Activated CD8-positive, alpha-beta T cell treated with anti-CD3 and anti-CD28 coated beads for 36 hours (primary cell): ENCODE measurements around the gene DLL4. TPM values are rescaled to one million over a fixed set of nuclear protein-coding genes. Genes with fewer than 3 reads are reported as not detected.

Experiments
- ATAC-seq: fragments of 200-7000 bp; cut with Tn5 transposase; one replicate; pipeline ENCODE4 v1.10.0; 2021; ENCODE audit warnings: mild to moderate bottlenecking, moderate library complexity
- CTCF ChIA-PET: fragments of 350-600 bp; sonication (Branson Sonifier 250); formaldehyde crosslinking; loops from one replicate; lab custom pipeline; 2021; ENCODE audit warnings: antibody characterized with exemption; lab: Charles Lee
- POLR2A ChIA-PET: fragments of 350-600 bp; sonication (Branson Sonifier 250); formaldehyde crosslinking; loops from one replicate; lab custom pipeline; 2021; ENCODE audit warnings: antibody characterized with exemption; lab: Charles Lee
- DNase-seq: peaks from one replicate; pipeline ENCODE4 v3.0.0-alpha.2; 2020
- H3K27ac Mint-ChIP-seq: one replicate; pipeline ENCODE4 v1.8.0; 2021; ENCODE audit warnings: mild to moderate bottlenecking, mixed read lengths
- H3K27me3 Mint-ChIP-seq: one replicate; pipeline ENCODE4 v1.8.0; 2021; ENCODE audit warnings: mixed read lengths
- H3K36me3 Mint-ChIP-seq: one replicate; pipeline ENCODE4 v1.8.0; 2021; ENCODE audit warnings: low read depth, mixed read lengths
- H3K4me1 Mint-ChIP-seq: one replicate; pipeline ENCODE4 v1.8.0; 2021; ENCODE audit warnings: low read depth, mixed read lengths
- H3K4me3 Mint-ChIP-seq: one replicate; pipeline ENCODE4 v1.8.0; 2021; ENCODE audit warnings: mild to moderate bottlenecking, moderate library complexity, mixed read lengths
- H3K9me3 Mint-ChIP-seq: one replicate; pipeline ENCODE4 v1.8.0; 2021; ENCODE audit warnings: mixed read lengths
- CTCF ChIP-seq: fragments of 200-600 bp; IDR thresholded peaks from one replicate; pipeline ENCODE4 v1.8.0; 2022; ENCODE audit warnings: antibody characterized with exemption, mild to moderate bottlenecking
- intact Hi-C: fragments of 100-400 bp; cut with micrococcal nuclease; formaldehyde crosslinking; loops from one replicate; pipeline ENCODE4 v1.10.0; 2022
- total RNA-seq, 2 experiments: library from RNA; stranded (reverse); gene quantifications; one replicate each; pipeline ENCODE4 v1.2.3, GENCODE V29; 2021

DLL4 gene
- total RNA-seq, 2 experiments from 2014 or later = not detected

GRCh38 chr15:40906091-40906990, 22.8 kb upstream of the DLL4 start:
- CTCF ChIA-PET = interaction anchor here (0.6 to 9.4 kb wide), 34 partner anchors 10 to 340 kb away, joined by 3 to 133 read pairs (median 4); partner anchors contain the start of genes CHAC1, DLL4, DNAJC17 and RHOV
- H3K27ac Mint-ChIP-seq = peak overlapping the region; percentile 85
- no peaks in the 10 kb centered on the region for H3K9me3 Mint-ChIP-seq
- intact Hi-C loops = loop anchor here (10.0 kb wide), 2 partner anchors 48 to 118 kb away; partner anchors contain the start of gene CHAC1
- no peaks in the 10 kb centered on the region for H3K27me3 Mint-ChIP-seq
- POLR2A ChIA-PET = interaction anchor here (0.8 to 2.9 kb wide), 8 partner anchors 12 to 279 kb away, joined by 3 to 11 read pairs (median 3); partner anchors contain the start of gene VPS18
- H3K36me3 Mint-ChIP-seq = peaks cover 9% of the 10 kb centered on the region
- DNase-seq (peak; percentile 89), ATAC-seq (peak; percentile 79)
- peaks cover 23% of the 10 kb centered on the region for H3K4me1 Mint-ChIP-seq
- peak overlapping the region; percentile 74 for H3K4me3 Mint-ChIP-seq
- peak; percentile 91 for TF ChIP-seq CTCF

- ATAC-seq (peak; percentile 48), DNase-seq (peak; percentile 77)
- no peaks in the 10 kb centered on the region for H3K9me3 Mint-ChIP-seq
- peaks cover 9% of the 10 kb centered on the region for H3K36me3 Mint-ChIP-seq
- POLR2A ChIA-PET = interaction anchor here (0.9 to 2.9 kb wide), 12 partner anchors 8 to 426 kb away, joined by 3 to 11 read pairs (median 3); partner anchors contain the start of gene VPS18
- no peak for TF ChIP-seq CTCF
- intact Hi-C loops = loop anchor here (10.0 kb wide), 2 partner anchors 48 to 118 kb away; partner anchors contain the start of gene CHAC1
- peak overlapping the region; percentile 85 for H3K27ac Mint-ChIP-seq
- CTCF ChIA-PET = interaction anchor here (0.6 to 9.4 kb wide), 20 partner anchors 9 to 291 kb away, joined by 3 to 133 read pairs (median 4); partner anchors contain the start of genes CHAC1, DLL4, DNAJC17 and RHOV
- peaks cover 23% of the 10 kb centered on the region for H3K4me1 Mint-ChIP-seq
- no peaks in the 10 kb centered on the region for H3K27me3 Mint-ChIP-seq
- H3K4me3 Mint-ChIP-seq = peak overlapping the region; percentile 74
These were observed 21.9 kb upstream of the DLL4 start for GRCh38 chr15:40906991-40907802.

- Mint-ChIP-seq H3K27me3 (no peaks in the 10 kb centered on the region), H3K9me3 (no peaks in the 10 kb centered on the region), H3K27ac (peak overlapping the region; percentile 57), H3K4me3 (peak overlapping the region; percentile 15), H3K4me1 (peaks cover 18% of the 10 kb centered on the region), H3K36me3 (peaks cover 6% of the 10 kb centered on the region)
- DNase-seq = no peak
- ChIA-PET POLR2A (interaction anchor here (0.9 to 2.9 kb wide), 9 partner anchors 9 to 425 kb away, joined by 3 to 11 read pairs (median 3); no protein-coding TSS in a partner anchor), CTCF (interaction anchor here (1.9 to 9.4 kb wide), 7 partner anchors 12 to 277 kb away, joined by 9 to 133 read pairs (median 96); partner anchors contain the start of genes CHAC1, DLL4 and VPS18)
- intact Hi-C loops = loop anchor here (10.0 kb wide), 2 partner anchors 47 to 117 kb away; partner anchors contain the start of gene CHAC1
- ATAC-seq = no peak
- no peak for TF ChIP-seq CTCF
These were observed 21.0 kb upstream of the DLL4 start for GRCh38 chr15:40908095-40908494.

GRCh38 chr15:40909662-40910630, 19.2 kb upstream of the DLL4 start:
- ChIA-PET CTCF (interaction anchor here (1.0 to 8.6 kb wide), 6 partner anchors 14 to 112 kb away, joined by 3 to 133 read pairs (median 8); partner anchors contain the start of genes DLL4 and VPS18), POLR2A (interaction anchor here (1.0 kb wide), 1 partner anchor 10 kb away, joined by 4 read pairs; no protein-coding TSS in a partner anchor)
- no peak overlapping the region for H3K4me3 Mint-ChIP-seq
- DNase-seq = no peak
- intact Hi-C loops = loop anchor here (10.0 kb wide), 2 partner anchors 45 to 115 kb away; partner anchors contain the start of gene CHAC1
- TF ChIP-seq CTCF = no peak
- no peak overlapping the region for H3K27ac Mint-ChIP-seq
- no peaks in the 10 kb centered on the region for H3K36me3 Mint-ChIP-seq
- no peaks in the 10 kb centered on the region for H3K27me3 Mint-ChIP-seq
- H3K9me3 Mint-ChIP-seq = no peaks in the 10 kb centered on the region
- H3K4me1 Mint-ChIP-seq = peaks cover 9% of the 10 kb centered on the region
- no peak for ATAC-seq
